Transverse colon (tissue), 4 donors: Measurements from ENCODE around the gene RFPL1. TPM values are rescaled to one million over a fixed set of nuclear protein-coding genes. Genes with fewer than 3 reads are reported as not detected.

Source experiments
- DNase-seq: peaks from one replicate; pipeline ENCODE4 v3.0.0-alpha.2; 2019
- H3K27ac ChIP-seq, 4 donors: fragments of 200-600 bp; sonication (generic); 2 replicates each; pipeline ENCODE4 v1.5.1; 2016 to 2018; ENCODE audit warnings: inconsistent platforms in 4 of 4
- H3K27me3 ChIP-seq: fragments of 200-600 bp; sonication (generic); 2 replicates; pipeline ENCODE4 v1.5.1; 2017; ENCODE audit warnings: inconsistent platforms
- H3K36me3 ChIP-seq, 4 donors: fragments of 200-600 bp; sonication (generic); 2 replicates each; pipeline ENCODE4 v1.5.1; 2017 to 2019; ENCODE audit warnings: inconsistent platforms in 4 of 4
- H3K4me1 ChIP-seq, 4 donors: fragments of 200-600 bp; sonication (generic); 2 replicates each; pipeline ENCODE4 v1.5.1; 2017 to 2020; ENCODE audit warnings: inconsistent platforms in 4 of 4
- H3K4me3 ChIP-seq, 4 donors: fragments of 200-600 bp; sonication (generic); 1 replicate in 1 of 4; 2 replicates in 3 of 4; pipeline versions ENCODE4 v1.5.1 to v1.6.1; 2017 to 2019; ENCODE audit warnings: inconsistent platforms in 4 of 4
- H3K9me3 ChIP-seq, 2 donors: fragments of 200-600 bp; sonication (generic); 2 replicates each; pipeline ENCODE4 v1.5.1; 2017 to 2019; ENCODE audit warnings: inconsistent platforms in 2 of 2
- CTCF ChIP-seq, 5 experiments: fragments of 200-600 bp in 3 of 5; fragments of 450-650 bp in 2 of 5; sonication (generic) in 3 of 5; IDR thresholded peaks; 1 replicate in 2 of 5; 2 replicates in 3 of 5; pipeline ENCODE4 v1.5.1; 2016 to 2017; ENCODE audit warnings: antibody characterized with exemption in 5 of 5, inconsistent platforms in 3 of 5, mild to moderate bottlenecking in 2 of 5, moderate library complexity in 1 of 5
- EP300 ChIP-seq: sonication (generic); formaldehyde crosslinking; IDR thresholded peaks from one replicate; pipeline ENCODE4 v1.6.1; 2017; ENCODE audit warnings: antibody characterized with exemption, low read depth
- POLR2A ChIP-seq: fragments of 450-650 bp; IDR thresholded peaks from one replicate; pipeline ENCODE4 v1.6.1; 2016; ENCODE audit warnings: antibody characterized with exemption, mild to moderate bottlenecking, moderate library complexity
- POLR2AphosphoS5 ChIP-seq, 3 donors: sonication (generic); formaldehyde crosslinking; IDR thresholded peaks; one replicate each; pipeline ENCODE4 v1.6.1; 2016; ENCODE audit warnings: antibody characterized with exemption in 3 of 3
- WGBS, 2 donors: methylation state at CpG; one replicate each; pipeline ENCODE4 v1.1.5; 2018; ENCODE audit warnings: low coverage in 1 of 2; 5-methylcytosine and 5-hydroxymethylcytosine counted together
- in situ Hi-C, 4 donors: fragments of 200-750 bp; cut with MboI; loops; one replicate each; pipeline versions ENCODE4 v1.15.0 to v1.15.1; 2017; ENCODE audit warnings: low sequenced_read_pairs in 3 of 4, low pct_ligation_motif_present in 1 of 4, low pct_unique_long_range_greater_than_20kb in 1 of 4
- intact Hi-C: fragments of 100-400 bp; cut with DNase I; formaldehyde crosslinking; loops from one replicate; pipeline ENCODE4 v1.15.1; 2023; ENCODE audit warnings: low total_unique reads
- total RNA-seq, 4 donors: library from RNA; depleted of rRNA; stranded (reverse); fragments of >200 nt; gene quantifications; one replicate each; pipeline ENCODE4 v1.1.0, GENCODE V29; 2016

RFPL1 gene
- total RNA-seq, 4 donors from 2014 or later = not detected

GRCh38 chr22:29479417-29480261, 41.3 kb downstream of the RFPL1 start, which contains the start of gene NEFH:
TSS of gene NEFH (plus strand) at chr22:29480218. CDS start at chr22:29480263, 45 bp downstream.
- no peak within 1 kb of the TSS for H3K27ac ChIP-seq
- no peak for DNase-seq
- H3K36me3 ChIP-seq = no peaks in the 10 kb centered on the region
- peak within 1 kb of the TSS in 2 of 4 donors; percentile 12 to 32 for H3K4me3 ChIP-seq
- no peaks in the 10 kb centered on the region for H3K9me3 ChIP-seq
- no peak for TF ChIP-seq EP300
- no peak for TF ChIP-seq POLR2AphosphoS5 (IDR thresholded peaks at IDR 0.05)
- TF ChIP-seq CTCF (IDR thresholded peaks at IDR 0.05) = no peak
- no peak for TF ChIP-seq POLR2A
- WGBS, 2 donors = 8 to 18% methylated on average over 17 to 44 of the region's 48 CpGs
- in situ Hi-C loops (no loop called here), intact Hi-C loops (no loop called here)
- peaks cover 60% of the 10 kb centered on the region for H3K27me3 ChIP-seq
- peaks cover 0 to 22% (median 17%) of the 10 kb centered on the region in 4 donors for H3K4me1 ChIP-seq

GRCh38 chr22:29480262-29480511, 41.8 kb downstream of the RFPL1 start:
- H3K36me3 ChIP-seq = no peaks in the 10 kb centered on the region
- intact Hi-C loops = no loop called here

GRCh38 chr22:29480512-29481264, 42.3 kb downstream of the RFPL1 start:
- Histone ChIP-seq H3K36me3 (no peaks in the 10 kb centered on the region), H3K4me1 (peaks cover 0 to 22% (median 17%) of the 10 kb centered on the region in 4 donors), H3K9me3 (no peaks in the 10 kb centered on the region), H3K27me3 (peaks cover 60% of the 10 kb centered on the region), H3K27ac (no peak overlapping the region), H3K4me3 (peak overlapping the region in 2 of 4 donors; percentile 12 to 32)
- 52% methylated on average over 62 of the region's 107 CpGs; no CpG with 5 or more reads in 1 of the 2 donors for WGBS, 2 donors
- in situ Hi-C loops = no loop called here
- no peak for DNase-seq
- no peak for TF ChIP-seq POLR2AphosphoS5 (IDR thresholded peaks at IDR 0.05)
- no peak for TF ChIP-seq POLR2A
- no peak for TF ChIP-seq CTCF (IDR thresholded peaks at IDR 0.05)
- TF ChIP-seq EP300 = no peak
- intact Hi-C loops = no loop called here

More at GRCh38 chr22:29480262-29480511, 41.8 kb downstream of the RFPL1 start:
- H3K4me1 ChIP-seq = peaks cover 0 to 22% (median 17%) of the 10 kb centered on the region in 4 donors
- H3K9me3 ChIP-seq = no peaks in the 10 kb centered on the region
- H3K4me3 ChIP-seq = peak overlapping the region in 2 of 4 donors; percentile 12 to 32
- H3K27ac ChIP-seq = no peak overlapping the region
- H3K27me3 ChIP-seq = peaks cover 60% of the 10 kb centered on the region
- TF ChIP-seq CTCF (IDR thresholded peaks at IDR 0.05) = no peak
- no peak for TF ChIP-seq POLR2AphosphoS5 (IDR thresholded peaks at IDR 0.05)
- TF ChIP-seq POLR2A = no peak
- TF ChIP-seq EP300 = no peak
- 24% methylated on average over 28 of the region's 39 CpGs; no CpG with 5 or more reads in 1 of the 2 donors for whole genome bisulfite sequencing, 2 donors
- in situ Hi-C loops = no loop called here
- no peak for DNase-seq

- Histone ChIP-seq H3K27me3 (peaks cover 55% of the 10 kb centered on the region), H3K27ac (no peak overlapping the region), H3K4me1 (peaks cover 0 to 22% (median 17%) of the 10 kb centered on the region in 4 donors), H3K9me3 (no peaks in the 10 kb centered on the region), H3K4me3 (peak overlapping the region in 1 of 4 donors; percentile 32), H3K36me3 (no peaks in the 10 kb centered on the region)
- TF ChIP-seq EP300 = no peak
- no peak for TF ChIP-seq POLR2A
- TF ChIP-seq POLR2AphosphoS5 (IDR thresholded peaks at IDR 0.05) = no peak
- no peak for TF ChIP-seq CTCF (IDR thresholded peaks at IDR 0.05)
- in situ Hi-C loops (no loop called here), intact Hi-C loops (no loop called here)
- WGBS, 2 donors = 20 to 34% methylated on average over 1 to 15 of the region's 15 CpGs
- DNase-seq = no peak
These were observed 43.0 kb downstream of the RFPL1 start for GRCh38 chr22:29481265-29482000.
